Activated CD8-positive, alpha-beta memory T cell treated with anti-CD3 and anti-CD28 coated beads for 36 hours (primary cell): ENCODE data around the gene MMP7. TPM values are rescaled to one million over a fixed set of nuclear protein-coding genes. Genes with fewer than 3 reads are reported as not detected.

ENCODE experiments used
- CTCF ChIA-PET: fragments of 350-600 bp; sonication (Branson Sonifier 250); formaldehyde crosslinking; loops from one replicate; lab custom pipeline; 2021; ENCODE audit warnings: antibody characterized with exemption; lab: Charles Lee
- POLR2A ChIA-PET: fragments of 350-600 bp; sonication (Branson Sonifier 250); formaldehyde crosslinking; loops from one replicate; lab custom pipeline; 2021; ENCODE audit warnings: antibody characterized with exemption; lab: Charles Lee
- total RNA-seq, 2 experiments: library from RNA; stranded (reverse); gene quantifications; one replicate each; pipeline ENCODE4 v1.2.3, GENCODE V29; 2021

Gene MMP7
- total RNA-seq, 2 experiments from 2014 or later = not detected

DNA sequence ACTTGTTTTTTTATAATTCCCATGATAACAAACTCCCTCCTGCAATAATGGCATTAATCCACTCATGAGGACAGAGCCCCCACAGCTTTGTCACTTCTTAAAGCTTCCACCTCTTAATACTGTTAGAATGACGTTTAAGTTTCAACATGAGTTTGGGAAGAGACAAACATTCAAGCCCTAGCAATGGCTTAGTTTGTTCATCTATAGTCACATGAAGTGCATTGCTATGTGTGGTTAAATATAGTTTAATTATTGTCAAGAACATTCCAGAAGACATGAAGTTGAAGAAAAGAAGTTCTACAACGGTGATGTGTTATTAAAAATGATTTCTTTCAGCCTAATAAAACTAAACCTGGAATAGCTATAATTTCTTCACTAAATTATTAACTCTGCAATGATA, 30.6 kb downstream of the MMP7 start:
- POLR2A ChIA-PET = no interaction called here

DNA sequence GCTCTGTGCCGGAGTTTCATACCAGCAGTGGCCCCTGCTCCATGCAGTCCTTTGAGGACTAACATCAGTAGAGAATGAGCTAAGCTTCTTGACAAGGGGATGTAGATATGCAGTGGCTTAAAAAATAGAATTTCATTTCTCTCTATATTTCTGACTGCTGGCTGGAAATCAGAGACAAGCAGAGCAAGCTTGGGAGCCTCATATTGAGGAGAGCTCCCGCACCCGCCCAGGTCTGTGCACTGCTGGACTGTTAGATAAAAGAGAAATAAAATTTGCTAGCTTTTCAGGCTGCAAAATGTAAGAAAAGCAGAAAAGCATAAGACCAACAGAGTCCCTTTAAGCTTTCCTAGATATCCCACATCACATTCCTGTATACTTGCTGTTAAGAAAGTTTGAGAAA, 31.4 kb downstream of the MMP7 start:
- CTCF ChIA-PET = interaction anchor here (0.7 to 1.6 kb wide), 4 partner anchors 20 to 132 kb away, joined by 3 to 4 read pairs (median 4); no protein-coding TSS in a partner anchor
- POLR2A ChIA-PET = no interaction called here

More for the DNA sequence above, 30.6 kb downstream of the MMP7 start:
- CTCF ChIA-PET = interaction anchor here (0.7 to 1.4 kb wide), 3 partner anchors 19 to 109 kb away, joined by 3 to 4 read pairs (median 3); no protein-coding TSS in a partner anchor

DNA sequence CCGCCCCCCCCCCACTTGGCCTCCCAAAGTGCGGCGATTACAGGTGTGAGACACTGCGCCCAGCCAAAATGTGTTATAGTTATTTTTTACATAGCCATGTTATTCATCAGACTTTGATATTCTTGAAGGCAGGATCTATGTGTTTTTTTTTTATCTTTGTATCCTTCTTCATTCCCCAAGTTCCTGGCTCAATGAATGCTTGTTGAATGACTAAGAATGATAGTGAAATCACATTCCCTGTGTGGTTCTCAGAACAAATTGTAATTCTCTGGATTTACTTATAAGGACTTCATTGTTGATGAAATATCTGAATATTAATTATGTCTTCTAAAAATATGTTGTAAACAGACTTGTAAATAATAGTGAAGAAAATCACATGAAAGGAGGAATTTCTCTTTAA, 33.5 kb downstream of the MMP7 start:
- ChIA-PET POLR2A (no interaction called here), CTCF (interaction anchor here (1.3 kb wide), 2 partner anchors 116 to 154 kb away, joined by 4 to 7 read pairs; no protein-coding TSS in a partner anchor)

DNA sequence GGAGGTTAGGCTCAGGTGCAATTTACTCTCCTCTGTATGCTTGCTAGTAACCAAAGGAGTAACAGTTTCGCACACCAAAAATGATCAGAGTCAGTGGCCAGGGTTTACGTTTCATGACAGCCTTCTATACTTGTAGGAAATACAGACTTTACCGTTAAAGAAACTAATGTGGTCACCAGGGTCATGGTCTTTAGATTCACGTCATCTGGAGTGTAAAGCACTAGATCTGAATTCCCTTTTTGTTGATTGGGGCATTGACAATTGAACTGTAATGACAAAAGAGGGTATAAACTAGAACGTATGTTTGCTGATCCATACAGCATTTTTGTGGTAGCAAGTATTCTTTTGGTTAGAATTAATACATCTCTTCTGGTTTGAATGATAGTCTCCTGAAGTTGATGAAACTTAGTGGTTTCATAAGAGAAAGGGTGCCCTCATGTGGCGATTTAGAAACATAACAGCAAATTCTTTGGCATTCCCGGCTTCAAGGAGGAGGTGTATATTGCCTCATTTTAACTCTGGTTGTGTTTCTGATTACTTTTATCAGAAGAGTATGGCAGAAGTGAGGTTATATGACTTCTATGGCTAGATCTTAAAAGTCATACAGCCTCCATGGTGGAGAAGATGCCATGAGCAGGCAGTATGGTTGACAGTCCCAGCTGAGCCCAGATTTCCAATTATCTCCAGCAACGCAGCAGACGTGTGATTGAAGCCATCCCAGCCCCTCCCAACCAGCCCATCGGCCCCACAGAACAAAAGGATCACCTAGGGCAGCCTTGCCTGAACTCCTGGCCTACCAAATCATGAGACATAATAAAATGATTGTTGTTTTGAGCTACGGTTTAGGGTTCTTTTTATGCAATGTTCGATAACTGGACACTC, 35.1 kb downstream of the MMP7 start:
- POLR2A ChIA-PET = no interaction called here
- CTCF ChIA-PET = interaction anchor here (0.6 to 1.6 kb wide), 12 partner anchors 8 to 201 kb away, joined by 3 to 9 read pairs (median 4); no protein-coding TSS in a partner anchor

DNA sequence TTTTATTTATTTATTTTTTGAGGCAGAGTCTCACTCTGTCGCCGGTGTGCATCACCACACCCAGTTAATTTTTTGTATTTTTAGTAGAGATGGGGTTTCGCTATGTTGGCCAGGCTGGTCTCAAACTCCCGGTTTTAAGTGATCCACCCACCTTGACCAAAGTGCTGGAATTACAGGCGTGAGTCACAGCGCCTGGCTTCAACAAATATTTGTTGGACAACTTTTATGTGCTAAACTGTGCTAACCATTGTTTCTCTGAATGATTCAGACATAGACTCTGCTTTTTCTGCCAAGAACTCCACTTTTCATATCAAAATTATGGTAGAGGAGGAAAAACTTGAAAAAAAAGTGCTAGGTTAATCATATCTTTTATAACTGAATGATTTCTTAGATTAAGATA, 36.3 kb downstream of the MMP7 start:
- CTCF ChIA-PET = interaction anchor here (1.3 kb wide), 1 partner anchor 153 kb away, joined by 4 read pairs; no protein-coding TSS in a partner anchor
- POLR2A ChIA-PET = no interaction called here

DNA sequence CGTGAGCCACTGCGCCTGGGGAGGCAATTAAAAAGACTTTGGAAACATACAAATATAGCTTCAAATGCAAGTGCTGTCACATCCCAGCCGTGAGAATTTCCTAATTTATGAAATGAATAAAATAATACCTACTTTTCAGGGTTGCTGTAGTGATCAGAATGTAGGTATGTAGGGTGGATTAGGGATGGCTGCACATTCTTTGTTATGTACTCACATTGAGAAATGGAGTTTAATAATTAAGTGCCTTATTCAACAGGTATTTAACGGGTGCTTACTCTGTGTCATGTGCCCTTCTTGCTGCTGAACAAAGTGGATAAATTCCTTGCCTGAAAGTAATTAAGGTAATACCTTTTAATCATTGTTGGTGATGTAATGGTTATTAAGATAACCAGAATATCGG, 37.0 kb downstream of the MMP7 start:
- POLR2A ChIA-PET = no interaction called here
- CTCF ChIA-PET = interaction anchor here (1.3 kb wide), 1 partner anchor 152 kb away, joined by 4 read pairs; no protein-coding TSS in a partner anchor

DNA sequence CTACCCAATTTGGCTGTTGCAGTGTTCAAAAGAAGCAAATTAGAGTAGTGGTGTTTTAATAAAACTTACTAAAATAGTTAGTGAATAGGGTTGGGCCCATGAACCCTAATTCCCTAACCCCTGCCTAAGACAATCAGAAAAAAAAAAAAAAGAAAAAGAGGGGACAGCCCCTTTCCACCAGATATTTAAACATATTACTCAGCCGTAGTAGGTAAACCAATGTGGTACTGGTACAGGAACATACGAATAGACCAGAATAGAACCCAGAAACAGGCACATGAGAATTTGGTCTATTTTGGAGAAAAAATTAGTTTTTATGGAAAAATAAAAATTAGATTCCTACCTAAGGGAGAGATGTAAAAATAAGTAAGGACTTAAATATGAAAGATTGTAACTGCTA, 38.6 kb downstream of the MMP7 start:
- POLR2A ChIA-PET = no interaction called here
- CTCF ChIA-PET = no interaction called here

DNA sequence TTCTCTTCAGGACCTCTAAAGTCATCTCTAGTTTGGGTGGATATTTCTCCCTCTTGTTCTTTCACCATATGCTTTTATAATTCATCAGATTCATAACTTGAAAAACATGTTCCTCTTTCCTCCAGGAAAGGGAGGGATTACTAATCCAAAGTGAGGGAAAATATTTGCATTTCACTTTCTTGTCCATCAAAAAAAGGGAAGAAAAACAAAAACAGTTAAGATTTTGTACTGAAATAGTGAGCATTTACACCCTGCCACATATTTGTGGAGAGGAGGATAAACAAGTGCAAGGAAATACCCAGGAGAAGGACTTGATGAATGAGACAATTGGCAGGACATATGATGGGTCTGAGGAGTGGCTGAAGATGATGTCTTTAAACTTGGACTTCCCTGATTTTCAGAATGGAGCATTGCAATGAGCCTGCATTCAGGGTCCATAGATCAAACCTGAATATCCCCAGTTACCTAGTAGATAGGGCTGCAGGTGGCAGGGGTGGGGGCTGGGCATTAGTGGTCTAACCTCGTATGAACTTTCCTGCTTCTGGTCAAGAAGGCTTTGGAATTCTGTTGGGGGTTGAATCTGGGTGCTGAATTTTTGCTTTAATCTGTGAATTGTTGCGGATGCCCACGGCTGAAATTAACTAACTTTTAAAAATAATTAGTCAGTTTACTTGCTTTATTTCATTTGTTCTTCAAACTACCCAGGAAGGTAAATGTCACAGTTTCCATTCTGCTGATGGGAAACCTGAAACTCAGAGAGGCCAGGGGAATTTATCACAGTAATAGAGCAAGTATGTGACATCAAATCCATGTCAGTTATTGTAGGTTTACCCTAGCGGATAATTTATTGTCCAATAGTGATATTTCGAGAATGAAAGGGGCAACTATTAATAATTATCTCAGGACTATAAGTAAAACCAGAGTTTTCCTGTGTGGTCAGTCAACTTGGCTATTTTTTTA, 41.1 kb downstream of the MMP7 start:
- CTCF ChIA-PET = no interaction called here
- POLR2A ChIA-PET = no interaction called here

DNA sequence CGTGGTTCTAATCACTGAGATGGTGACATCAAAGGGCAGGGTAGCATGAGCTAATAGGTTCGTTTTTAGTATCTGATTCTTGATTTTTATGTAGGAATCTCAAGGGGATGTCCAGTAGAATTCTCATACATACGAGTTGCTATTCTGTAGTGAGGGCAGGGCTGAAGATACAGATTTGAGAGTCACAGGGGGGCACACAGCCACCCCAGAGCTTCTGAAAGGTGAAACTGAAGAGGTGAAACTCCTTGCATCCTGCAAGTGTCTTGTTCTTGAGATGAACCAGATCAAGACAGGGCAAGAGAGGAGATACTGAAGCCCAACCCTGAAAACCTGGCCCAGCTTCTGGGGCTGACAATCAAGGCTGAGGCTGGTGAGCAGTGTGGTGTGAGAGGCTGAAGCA, 42.3 kb downstream of the MMP7 start:
- ChIA-PET POLR2A (no interaction called here), CTCF (interaction anchor here (1.5 kb wide), 1 partner anchor 8 kb away, joined by 3 read pairs; no protein-coding TSS in a partner anchor)

DNA sequence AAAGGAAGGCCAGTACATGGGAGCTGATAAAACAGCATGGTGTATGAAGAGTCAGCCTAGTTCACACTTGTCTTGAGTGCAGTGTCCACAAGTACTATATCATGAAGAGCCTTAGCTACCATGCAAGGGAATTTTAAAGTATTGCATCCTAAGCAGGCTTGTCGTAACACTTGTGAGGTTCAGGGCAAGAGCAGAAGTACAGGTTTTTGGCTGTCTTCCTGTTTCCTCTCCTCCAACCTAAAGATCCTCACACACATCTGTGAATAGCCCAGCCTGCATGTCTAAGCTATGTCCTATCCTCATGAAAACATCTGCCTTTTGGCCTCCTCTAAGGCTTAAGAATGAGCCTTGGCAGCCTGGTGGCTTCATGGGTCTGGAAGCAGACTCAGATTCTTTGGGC, 43.3 kb downstream of the MMP7 start:
- ChIA-PET POLR2A (no interaction called here), CTCF (interaction anchor here (1.5 kb wide), 1 partner anchor 9 kb away, joined by 3 read pairs; no protein-coding TSS in a partner anchor)

DNA sequence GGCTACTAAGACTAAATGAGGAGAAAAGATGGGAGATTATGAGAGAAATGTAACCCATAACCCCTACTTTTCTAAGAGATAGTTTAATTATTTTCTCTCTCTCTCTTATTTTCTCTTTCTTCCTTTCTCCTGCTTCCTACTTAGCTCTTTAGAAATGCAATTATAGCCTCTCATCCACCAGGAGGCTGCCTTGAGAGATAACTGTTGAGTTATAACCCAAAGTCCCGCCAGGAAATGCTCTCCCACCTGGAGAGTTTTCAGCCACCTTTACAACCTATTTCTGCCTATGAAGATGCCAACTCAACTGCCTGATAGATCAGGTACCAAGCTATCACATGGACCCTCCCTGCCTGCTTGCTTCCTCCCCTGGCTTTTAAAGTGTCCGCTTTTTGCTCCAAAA, 44.0 kb downstream of the MMP7 start:
- POLR2A ChIA-PET = no interaction called here

DNA sequence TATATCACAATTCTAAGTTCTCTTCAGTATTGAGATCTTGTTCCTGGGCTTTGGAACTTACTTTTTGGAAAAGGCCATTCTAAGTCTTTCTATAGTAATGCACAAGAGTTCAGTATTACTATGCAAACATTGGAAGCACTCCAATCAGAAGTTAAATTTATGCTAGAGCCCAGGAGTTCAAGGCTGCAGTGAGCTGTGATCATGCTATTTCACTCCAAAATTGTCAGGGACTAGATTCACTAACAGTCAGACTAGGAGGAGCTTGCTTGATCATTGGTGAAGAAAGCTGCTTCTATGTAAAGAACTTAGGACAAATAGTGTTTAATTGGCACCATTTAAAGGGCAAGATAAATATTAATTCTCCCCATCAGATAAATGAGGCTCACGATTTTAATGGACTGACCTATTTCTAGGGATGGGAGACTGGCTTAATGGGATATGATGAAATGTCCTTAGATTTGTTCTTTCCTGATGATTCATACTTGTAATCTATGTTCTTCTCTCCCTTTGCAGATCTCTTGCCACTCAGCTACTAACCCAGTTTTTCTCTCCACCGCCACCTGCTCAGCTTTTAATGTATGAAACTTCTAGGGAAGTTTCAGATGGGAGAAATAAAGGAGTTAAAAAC, 45.3 kb downstream of the MMP7 start:
- ChIA-PET CTCF (no interaction called here), POLR2A (no interaction called here)

More for the DNA sequence above, 44.0 kb downstream of the MMP7 start:
- CTCF ChIA-PET = interaction anchor here (1.5 kb wide), 1 partner anchor 10 kb away, joined by 3 read pairs; no protein-coding TSS in a partner anchor

DNA sequence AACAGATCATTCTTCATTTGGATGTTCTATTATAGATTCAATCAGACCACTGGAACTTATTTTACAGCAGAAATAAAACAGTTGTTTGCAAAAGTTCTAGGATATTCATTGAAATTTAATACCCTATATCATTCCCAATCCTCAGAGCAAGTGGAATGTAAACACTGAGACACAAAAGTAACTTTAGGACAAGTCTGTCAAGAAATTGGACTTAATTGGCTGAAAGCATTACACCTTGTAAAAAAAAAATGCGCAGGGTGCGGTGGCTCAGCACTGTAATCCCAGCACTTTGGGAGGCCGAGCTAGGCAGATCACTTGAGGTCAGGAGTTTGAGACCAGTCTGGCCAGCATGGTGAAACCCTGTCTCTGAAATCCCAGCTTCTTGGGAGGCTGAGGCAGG, 48.1 kb downstream of the MMP7 start:
- POLR2A ChIA-PET = no interaction called here
- CTCF ChIA-PET = no interaction called here

DNA sequence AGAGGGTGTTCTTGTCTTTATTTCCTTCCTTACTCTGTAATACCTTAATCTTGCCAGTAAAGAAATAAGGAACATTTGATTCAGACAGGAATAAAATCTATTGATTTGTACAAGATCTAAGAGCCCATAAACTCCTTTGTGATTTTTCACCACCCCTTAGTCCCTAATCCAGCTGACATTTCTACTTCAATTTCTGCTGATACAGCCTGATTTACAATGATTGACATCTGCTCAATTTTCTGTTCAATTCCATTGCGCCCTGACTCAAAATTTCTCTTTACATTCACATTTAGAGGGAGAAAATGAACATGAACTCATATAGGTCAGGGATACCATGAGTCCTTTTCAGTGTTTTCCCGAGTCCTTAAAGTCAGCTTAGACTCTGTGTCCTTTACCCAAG, 50.8 kb downstream of the MMP7 start:
- CTCF ChIA-PET = interaction anchor here (1.1 to 1.7 kb wide), 2 partner anchors 8 to 13 kb away, joined by 3 to 5 read pairs; no protein-coding TSS in a partner anchor
- POLR2A ChIA-PET = interaction anchor here (1.2 kb wide), 1 partner anchor 130 kb away, joined by 4 read pairs; no protein-coding TSS in a partner anchor

DNA sequence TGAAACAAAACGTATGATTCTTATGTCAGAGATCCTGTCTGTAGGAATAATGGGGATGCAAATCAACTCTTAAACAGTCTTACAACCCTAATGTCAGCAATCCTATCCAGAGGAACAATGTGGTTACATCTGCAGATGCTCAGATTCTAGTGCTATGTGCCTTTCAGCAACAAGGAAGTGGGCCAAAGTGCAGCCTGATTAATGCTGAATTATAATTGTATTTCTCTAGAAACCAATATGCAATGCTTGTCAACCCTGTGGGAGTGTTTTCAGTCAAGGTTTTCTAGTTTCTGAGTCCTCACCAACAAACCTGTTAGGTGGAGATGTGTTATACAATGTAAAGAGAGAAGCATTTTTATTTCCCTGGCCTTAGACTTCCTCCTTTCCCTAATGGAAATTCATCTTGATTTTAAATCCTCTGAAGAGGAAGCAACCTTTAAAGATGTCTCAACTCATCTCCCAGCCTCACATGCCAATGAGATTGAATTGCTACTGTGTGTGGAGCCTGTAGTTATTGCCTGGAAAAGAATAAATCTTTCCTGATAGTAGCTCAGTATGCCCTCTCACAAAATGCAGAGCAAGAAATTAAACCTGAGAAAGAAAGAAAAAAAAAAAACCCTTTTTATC, 51.8 kb downstream of the MMP7 start:
- CTCF ChIA-PET = interaction anchor here (1.1 to 1.3 kb wide), 2 partner anchors 12 to 17 kb away, joined by 3 to 5 read pairs; no protein-coding TSS in a partner anchor
- POLR2A ChIA-PET = no interaction called here

DNA sequence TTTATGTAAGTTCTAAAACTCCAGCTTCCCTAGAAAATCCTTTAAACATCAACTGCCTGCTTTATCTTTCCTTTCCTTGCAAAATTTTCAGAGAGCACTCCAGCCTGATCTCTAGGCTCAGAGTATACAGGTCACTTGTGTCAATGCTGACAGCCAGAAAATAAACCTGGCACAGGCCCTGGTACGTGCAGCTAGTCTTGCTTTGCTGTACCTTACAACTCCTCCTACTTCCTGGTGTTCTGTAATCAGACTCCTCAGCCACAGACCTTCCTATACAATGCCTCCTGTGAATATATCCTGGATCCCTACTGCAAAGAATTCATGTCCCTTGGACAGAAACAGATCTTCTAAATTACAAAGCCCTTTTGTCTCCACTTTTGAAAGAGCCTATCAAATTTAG, 53.7 kb downstream of the MMP7 start:
- POLR2A ChIA-PET = interaction anchor here (1.0 to 1.4 kb wide), 2 partner anchors 23 to 25 kb away, joined by 3 to 5 read pairs; no protein-coding TSS in a partner anchor
- CTCF ChIA-PET = interaction anchor here (1.1 to 1.6 kb wide), 2 partner anchors 21 to 87 kb away, joined by 3 to 5 read pairs; no protein-coding TSS in a partner anchor

DNA sequence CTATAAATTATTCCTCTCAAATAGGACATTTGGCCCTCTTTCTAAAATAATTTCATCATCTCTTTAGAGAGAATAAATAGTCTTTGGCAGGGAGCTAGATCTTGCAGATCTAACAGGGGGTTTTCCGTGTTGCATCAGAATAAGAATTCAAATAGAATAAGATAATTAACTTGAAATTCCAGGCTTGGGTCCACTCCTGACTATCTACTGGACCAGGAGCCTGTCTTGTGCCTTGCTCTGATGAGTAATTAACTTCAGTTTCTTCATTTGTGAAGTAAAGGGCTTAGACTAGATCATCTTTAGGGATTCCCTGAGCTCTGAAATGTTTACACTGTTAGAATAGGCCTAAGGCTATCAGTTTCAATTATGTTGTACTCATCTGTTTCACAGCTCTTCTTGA, 54.5 kb downstream of the MMP7 start:
- POLR2A ChIA-PET = interaction anchor here (1.4 kb wide), 1 partner anchor 24 kb away, joined by 5 read pairs; no protein-coding TSS in a partner anchor
- CTCF ChIA-PET = interaction anchor here (1.6 kb wide), 1 partner anchor 86 kb away, joined by 5 read pairs; no protein-coding TSS in a partner anchor

DNA sequence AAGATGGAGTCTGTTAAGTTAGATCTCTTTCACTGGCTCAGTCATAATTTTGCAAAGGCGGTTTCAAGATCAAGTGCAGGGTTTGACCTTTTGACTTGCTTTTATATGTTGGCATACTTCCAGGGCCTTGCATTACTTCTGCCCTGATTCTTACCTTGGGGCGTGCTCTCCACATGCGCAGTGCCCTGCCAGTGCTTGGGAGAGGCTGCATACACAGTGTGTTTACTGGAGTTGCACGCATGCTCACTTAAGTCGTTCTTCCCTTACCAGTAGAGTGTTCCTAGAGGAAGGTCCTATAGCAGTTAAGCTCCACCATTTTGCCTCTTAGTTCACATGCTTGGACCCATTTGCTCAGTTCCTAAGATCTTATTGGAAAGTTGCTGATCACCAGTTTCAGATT, 57.0 kb downstream of the MMP7 start:
- ChIA-PET POLR2A (no interaction called here), CTCF (no interaction called here)
